Stomach (tissue), 4 donors: ENCODE results near the gene PTPN14.
"Not testable (repeated sequence)": the region's sequence is repeated elsewhere in the genome, so short reads cannot be mapped to it uniquely, and the experiment has no call there.

Experiments used
- EP300 ChIP-seq: sonication (generic); formaldehyde crosslinking; IDR thresholded peaks from one replicate; pipeline ENCODE4 v1.6.1; 2017; ENCODE audit warnings: antibody characterized with exemption
- POLR2A ChIP-seq, 4 donors: fragments of 450-650 bp; IDR thresholded peaks; one replicate each; pipeline ENCODE4 v1.6.1; 2016; ENCODE audit warnings: antibody characterized with exemption in 4 of 4, control low read depth in 2 of 4, mild to moderate bottlenecking in 1 of 4, moderate library complexity in 1 of 4
- POLR2AphosphoS5 ChIP-seq, 3 donors: sonication (generic); formaldehyde crosslinking; IDR thresholded peaks; one replicate each; pipeline ENCODE4 v1.6.1; 2016; ENCODE audit warnings: antibody characterized with exemption in 3 of 3
- TF ChIP-seq, protein P1 (sequence below), 7 experiments: fragments of 450-650 bp in 4 of 7; fragments of 200-600 bp in 3 of 7; sonication (generic) in 3 of 7; IDR thresholded peaks; one replicate each; pipeline ENCODE4 v1.5.1; 2016 to 2019; ENCODE audit warnings: antibody characterized with exemption in 7 of 7, control low read depth in 2 of 7, mild to moderate bottlenecking in 1 of 7

DNA sequence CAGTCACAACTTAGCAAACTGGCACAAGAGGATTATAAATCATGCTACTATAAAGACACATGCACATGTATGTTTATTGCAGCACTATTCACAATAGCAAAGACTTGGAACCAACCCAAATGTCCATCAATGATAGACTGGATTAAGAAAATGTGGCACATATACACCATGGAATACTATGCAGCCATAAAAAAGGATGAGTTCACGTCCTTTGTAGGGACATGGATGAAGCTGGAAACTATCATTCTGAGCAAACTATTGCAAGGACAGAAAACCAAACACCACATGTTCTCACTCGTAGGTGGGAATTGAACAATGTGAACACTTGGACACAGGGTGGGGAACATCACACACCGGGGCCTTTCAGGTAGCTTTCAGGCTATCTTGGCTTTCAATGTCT, 41.8 kb downstream of the PTPN14 start:
- TF ChIP-seq POLR2AphosphoS5 (IDR thresholded peaks at IDR 0.05); POLR2A (IDR thresholded peaks at IDR 0.05); EP300: not testable (repeated sequence)
- TF ChIP-seq, protein P1, sequence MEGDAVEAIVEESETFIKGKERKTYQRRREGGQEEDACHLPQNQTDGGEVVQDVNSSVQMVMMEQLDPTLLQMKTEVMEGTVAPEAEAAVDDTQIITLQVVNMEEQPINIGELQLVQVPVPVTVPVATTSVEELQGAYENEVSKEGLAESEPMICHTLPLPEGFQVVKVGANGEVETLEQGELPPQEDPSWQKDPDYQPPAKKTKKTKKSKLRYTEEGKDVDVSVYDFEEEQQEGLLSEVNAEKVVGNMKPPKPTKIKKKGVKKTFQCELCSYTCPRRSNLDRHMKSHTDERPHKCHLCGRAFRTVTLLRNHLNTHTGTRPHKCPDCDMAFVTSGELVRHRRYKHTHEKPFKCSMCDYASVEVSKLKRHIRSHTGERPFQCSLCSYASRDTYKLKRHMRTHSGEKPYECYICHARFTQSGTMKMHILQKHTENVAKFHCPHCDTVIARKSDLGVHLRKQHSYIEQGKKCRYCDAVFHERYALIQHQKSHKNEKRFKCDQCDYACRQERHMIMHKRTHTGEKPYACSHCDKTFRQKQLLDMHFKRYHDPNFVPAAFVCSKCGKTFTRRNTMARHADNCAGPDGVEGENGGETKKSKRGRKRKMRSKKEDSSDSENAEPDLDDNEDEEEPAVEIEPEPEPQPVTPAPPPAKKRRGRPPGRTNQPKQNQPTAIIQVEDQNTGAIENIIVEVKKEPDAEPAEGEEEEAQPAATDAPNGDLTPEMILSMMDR (IDR thresholded peaks at IDR 0.05): not testable (repeated sequence)
